22Rv1 (cell line): ENCODE measurements around the gene NIN.

Experiments
- CTCF ChIP-seq: fragments of 450-650 bp; IDR thresholded peaks from 2 replicates; pipeline ENCODE4 v1.5.1; 2017; ENCODE audit warnings: mild to moderate bottlenecking
- ZFX ChIP-seq: fragments of 450-650 bp; IDR thresholded peaks from 2 replicates; pipeline ENCODE4 v1.6.1; 2017; ENCODE audit warnings: antibody characterized with exemption, borderline replicate concordance

DNA sequence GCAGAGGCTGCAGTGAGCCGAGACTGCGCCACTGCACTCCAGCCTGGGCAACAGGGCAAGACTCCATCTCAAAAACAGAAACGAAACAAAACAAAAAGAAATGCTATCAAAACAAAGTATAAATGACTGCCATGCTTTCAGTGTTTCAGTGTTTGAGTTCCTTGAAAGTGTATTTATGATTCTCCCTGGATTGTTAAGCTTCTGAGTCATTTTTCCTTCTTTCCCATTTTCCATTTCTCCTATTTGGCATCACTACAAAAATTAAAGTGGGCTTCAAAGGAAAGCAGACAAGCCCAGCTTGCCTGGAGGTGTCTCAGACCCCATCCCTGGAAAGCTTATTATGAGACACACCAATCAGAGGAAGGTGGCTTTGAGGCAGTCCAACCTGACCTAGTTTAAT, 35.1 kb downstream of the NIN start:
- TF ChIP-seq CTCF (no peak), ZFX (no peak)
